HG03520 (cell line): ENCODE data around the gene CAMK1G.

Source experiments
- ATAC-seq: cut with Tn5 transposase; IDR thresholded peaks from one replicate; pipeline ENCODE4 v1.9.1; 2021; ENCODE audit warnings: mild to moderate bottlenecking, moderate library complexity; ENCODE audit not compliant: unreplicated experiment

CAMK1G gene

GRCh38 chr1:209564849-209565248 is 18.7 kb upstream of the CAMK1G start:
- no peak for ATAC-seq

- no peak for ATAC-seq
Observed at GRCh38 chr1:209565759-209566678, 17.5 kb upstream of the CAMK1G start.

- ATAC-seq: no peak
Observed at GRCh38 chr1:209567698-209568175, 15.8 kb upstream of the CAMK1G start.

GRCh38 chr1:209569455-209570207 is 13.9 kb upstream of the CAMK1G start:
- no peak for ATAC-seq

GRCh38 chr1:209570743-209571142 is 12.8 kb upstream of the CAMK1G start:
- no peak for ATAC-seq

- peak; percentile 53 for ATAC-seq
Observed at GRCh38 chr1:209576392-209577197, 6.9 kb upstream of the CAMK1G start.

GRCh38 chr1:209577346-209577745 is 6.2 kb upstream of the CAMK1G start:
- no peak for ATAC-seq

GRCh38 chr1:209580577-209580976 is 2.9 kb upstream of the CAMK1G start:
- no peak for ATAC-seq

GRCh38 chr1:209584231-209584672 is 738 bp downstream of the CAMK1G start:
- ATAC-seq: no peak

GRCh38 chr1:209585197-209585596 is 1.7 kb downstream of the CAMK1G start:
- no peak for ATAC-seq

- no peak for ATAC-seq
Observed at GRCh38 chr1:209585672-209586071, 2.2 kb downstream of the CAMK1G start.

- no peak for ATAC-seq
Observed at GRCh38 chr1:209586221-209586740, 2.8 kb downstream of the CAMK1G start.

- no peak for ATAC-seq
Observed at GRCh38 chr1:209587789-209588188, 4.3 kb downstream of the CAMK1G start.

- ATAC-seq: no peak
Observed at GRCh38 chr1:209589440-209589839, 5.9 kb downstream of the CAMK1G start.

GRCh38 chr1:209589863-209590262 is 6.3 kb downstream of the CAMK1G start:
- no peak for ATAC-seq

- ATAC-seq: no peak
Observed at GRCh38 chr1:209590405-209590804, 6.9 kb downstream of the CAMK1G start.

GRCh38 chr1:209593747-209594146 is 10.2 kb downstream of the CAMK1G start:
- ATAC-seq: no peak

GRCh38 chr1:209594440-209594839 is 10.9 kb downstream of the CAMK1G start:
- no peak for ATAC-seq

- no peak for ATAC-seq
Observed at GRCh38 chr1:209595028-209595427, 11.5 kb downstream of the CAMK1G start.

GRCh38 chr1:209595599-209596285 is 12.2 kb downstream of the CAMK1G start:
- no peak for ATAC-seq
